ENCODE results near the gene CSMD2. TPM values are rescaled to one million over a fixed set of nuclear protein-coding genes. Genes with fewer than 3 reads are reported as not detected.

Gene CSMD2
- total and polyA plus RNA-seq, 2 donors from 2014 or later = 0.47 TPM; not detected in 1

DNA sequence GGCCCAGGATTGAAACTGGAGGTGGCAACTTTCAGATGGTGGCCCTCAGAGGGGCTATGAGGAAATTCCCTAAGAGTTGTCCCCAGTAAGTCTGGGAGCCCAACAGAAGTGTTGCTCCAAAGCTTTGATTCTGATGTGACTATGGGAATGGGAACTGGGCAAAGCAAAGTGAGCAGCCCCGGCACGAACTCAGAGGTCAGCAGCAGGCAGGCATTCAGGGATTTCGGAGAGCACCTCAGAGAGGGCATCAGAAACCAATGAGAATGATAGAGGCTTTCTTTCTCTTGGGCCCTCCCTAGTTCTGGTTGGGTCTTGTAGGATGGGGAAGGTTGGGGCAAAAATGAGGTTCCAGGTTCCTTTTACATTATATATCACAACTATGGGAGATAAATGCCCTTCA is 422.4 kb downstream of the CSMD2 start:
- H3K9me3 ChIP-seq (ENCODE audit: control insufficient read depth in 2 of 3, insufficient read depth in 1 of 3, low read length in 3 of 3) = no peaks in the 10 kb centered on the region
- DNase-seq (no peak), FAIRE-seq (no peak)
- TF ChIP-seq, protein P1, sequence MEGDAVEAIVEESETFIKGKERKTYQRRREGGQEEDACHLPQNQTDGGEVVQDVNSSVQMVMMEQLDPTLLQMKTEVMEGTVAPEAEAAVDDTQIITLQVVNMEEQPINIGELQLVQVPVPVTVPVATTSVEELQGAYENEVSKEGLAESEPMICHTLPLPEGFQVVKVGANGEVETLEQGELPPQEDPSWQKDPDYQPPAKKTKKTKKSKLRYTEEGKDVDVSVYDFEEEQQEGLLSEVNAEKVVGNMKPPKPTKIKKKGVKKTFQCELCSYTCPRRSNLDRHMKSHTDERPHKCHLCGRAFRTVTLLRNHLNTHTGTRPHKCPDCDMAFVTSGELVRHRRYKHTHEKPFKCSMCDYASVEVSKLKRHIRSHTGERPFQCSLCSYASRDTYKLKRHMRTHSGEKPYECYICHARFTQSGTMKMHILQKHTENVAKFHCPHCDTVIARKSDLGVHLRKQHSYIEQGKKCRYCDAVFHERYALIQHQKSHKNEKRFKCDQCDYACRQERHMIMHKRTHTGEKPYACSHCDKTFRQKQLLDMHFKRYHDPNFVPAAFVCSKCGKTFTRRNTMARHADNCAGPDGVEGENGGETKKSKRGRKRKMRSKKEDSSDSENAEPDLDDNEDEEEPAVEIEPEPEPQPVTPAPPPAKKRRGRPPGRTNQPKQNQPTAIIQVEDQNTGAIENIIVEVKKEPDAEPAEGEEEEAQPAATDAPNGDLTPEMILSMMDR (IDR thresholded peaks at IDR 0.05; ENCODE audit: borderline replicate concordance, extremely low read depth, insufficient read depth) = no peak
- H3K27ac ChIP-seq (ENCODE audit: low read depth in 2 of 2, low read length in 2 of 2) = no peak overlapping the region
- H3K4me3 ChIP-seq (ENCODE audit: low read length in 3 of 3) = no peak overlapping the region
- intact Hi-C loops (cut with DNase I) = no loop called here
- no peaks in the 10 kb centered on the region for H3K27me3 ChIP-seq (ENCODE audit: control insufficient read depth, insufficient read depth, low read length)
- no peak overlapping the region for H3K9ac ChIP-seq (ENCODE audit: low read length in 3 of 3)
- H3K4me1 ChIP-seq (ENCODE audit: control insufficient read depth in 2 of 3, insufficient read depth in 2 of 3, low read depth in 1 of 3, low read length in 3 of 3) = no peaks in the 10 kb centered on the region
- H3K36me3 ChIP-seq (ENCODE audit: control insufficient read depth in 2 of 3, insufficient read depth in 3 of 3, low read length in 3 of 3) = no peaks in the 10 kb centered on the region

- no peak overlapping the region for H3K27ac ChIP-seq (ENCODE audit: low read depth in 2 of 2, low read length in 2 of 2)
- H3K36me3 ChIP-seq (ENCODE audit: control insufficient read depth in 2 of 3, insufficient read depth in 3 of 3, low read length in 3 of 3) = no peaks in the 10 kb centered on the region
- H3K9me3 ChIP-seq (ENCODE audit: control insufficient read depth in 2 of 3, insufficient read depth in 1 of 3, low read length in 3 of 3) = no peaks in the 10 kb centered on the region
- intact Hi-C loops (cut with DNase I) = no loop called here
- H3K4me1 ChIP-seq (ENCODE audit: control insufficient read depth in 2 of 3, insufficient read depth in 2 of 3, low read depth in 1 of 3, low read length in 3 of 3) = no peaks in the 10 kb centered on the region
- TF ChIP-seq, protein P1 (IDR thresholded peaks at IDR 0.05; ENCODE audit: borderline replicate concordance, extremely low read depth, insufficient read depth) = no peak
- H3K27me3 ChIP-seq (ENCODE audit: control insufficient read depth, insufficient read depth, low read length) = no peaks in the 10 kb centered on the region
- no peak overlapping the region for H3K9ac ChIP-seq (ENCODE audit: low read length in 3 of 3)
- H3K4me3 ChIP-seq (ENCODE audit: low read length in 3 of 3) = no peak overlapping the region
- FAIRE-seq = no peak
- DNase-seq = no peak
Measured at GRCh38 chr1:33741749-33742148, 423.3 kb downstream of the CSMD2 start.

DNA sequence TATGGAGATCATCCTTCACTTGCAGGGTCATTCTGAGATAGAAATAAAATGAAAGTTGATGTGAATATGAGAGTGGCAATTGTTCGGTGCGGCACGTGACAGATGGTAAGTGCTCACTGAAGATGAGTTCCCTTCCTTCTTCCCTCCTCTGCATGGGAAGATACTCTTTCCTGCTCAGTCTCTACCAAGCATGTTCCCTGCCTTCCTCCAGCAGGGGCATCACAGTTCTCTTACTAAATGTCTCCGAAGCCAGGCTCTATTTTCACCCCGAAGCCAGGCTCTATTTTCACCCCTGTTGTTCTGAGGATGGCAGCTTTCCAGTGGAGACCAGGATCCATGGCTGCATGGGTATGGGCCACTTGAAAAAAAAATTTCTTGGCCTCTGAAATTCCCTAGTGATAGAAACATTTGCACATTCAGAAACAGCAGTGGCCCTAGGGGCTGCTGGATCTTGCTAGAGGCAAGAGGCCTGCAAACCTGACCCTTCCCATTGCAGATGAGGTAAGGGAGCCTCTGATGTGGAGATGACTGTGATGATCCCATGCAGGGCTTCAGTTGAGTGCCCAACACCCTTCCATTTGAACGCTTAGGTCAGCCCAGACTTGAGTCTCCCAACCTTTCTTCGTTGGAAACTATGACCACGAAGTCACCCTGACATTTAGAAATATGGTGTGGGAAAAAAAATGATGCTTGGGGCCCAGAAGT is 424.8 kb downstream of the CSMD2 start:
- H3K4me3 ChIP-seq (ENCODE audit: low read length in 3 of 3) = no peak overlapping the region
- intact Hi-C loops (cut with DNase I) = no loop called here
- TF ChIP-seq, protein P1 (IDR thresholded peaks at IDR 0.05; ENCODE audit: borderline replicate concordance, extremely low read depth, insufficient read depth) = no peak
- H3K9ac ChIP-seq (ENCODE audit: low read length in 3 of 3) = no peak overlapping the region
- no peaks in the 10 kb centered on the region for H3K27me3 ChIP-seq (ENCODE audit: control insufficient read depth, insufficient read depth, low read length)
- H3K27ac ChIP-seq (ENCODE audit: low read depth in 2 of 2, low read length in 2 of 2) = no peak overlapping the region
- no peaks in the 10 kb centered on the region for H3K9me3 ChIP-seq (ENCODE audit: control insufficient read depth in 2 of 3, insufficient read depth in 1 of 3, low read length in 3 of 3)
- FAIRE-seq (no peak), DNase-seq (no peak)
- no peaks in the 10 kb centered on the region for H3K36me3 ChIP-seq (ENCODE audit: control insufficient read depth in 2 of 3, insufficient read depth in 3 of 3, low read length in 3 of 3)
- no peaks in the 10 kb centered on the region for H3K4me1 ChIP-seq (ENCODE audit: control insufficient read depth in 2 of 3, insufficient read depth in 2 of 3, low read depth in 1 of 3, low read length in 3 of 3)

DNA sequence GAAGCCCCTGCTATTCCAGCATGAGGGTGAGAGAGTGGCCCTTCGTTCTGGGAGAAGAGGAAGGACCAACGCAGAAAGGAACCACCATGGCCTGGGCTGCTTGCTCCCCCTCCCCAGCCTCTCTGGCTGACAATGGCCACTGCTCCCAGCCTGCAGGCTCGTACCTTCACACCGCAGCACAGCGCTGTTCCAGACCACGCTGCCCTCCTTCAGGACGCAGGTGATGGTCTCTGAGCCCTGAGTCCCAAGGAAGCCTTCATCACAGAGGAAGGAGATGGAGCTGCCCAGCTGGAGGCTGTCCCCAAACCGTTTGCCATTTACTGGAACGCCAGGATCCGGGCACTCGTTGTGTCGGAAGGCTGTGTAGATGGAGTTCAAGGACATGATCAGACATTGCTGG is 426.1 kb downstream of the CSMD2 start:
- TF ChIP-seq, protein P1 (IDR thresholded peaks at IDR 0.05; ENCODE audit: borderline replicate concordance, extremely low read depth, insufficient read depth) = no peak
- H3K36me3 ChIP-seq (ENCODE audit: control insufficient read depth in 2 of 3, insufficient read depth in 3 of 3, low read length in 3 of 3) = no peaks in the 10 kb centered on the region
- no peak overlapping the region for H3K9ac ChIP-seq (ENCODE audit: low read length in 3 of 3)
- intact Hi-C loops (cut with DNase I) = no loop called here
- H3K27ac ChIP-seq (ENCODE audit: low read depth in 2 of 2, low read length in 2 of 2) = no peak overlapping the region
- DNase-seq = no peak
- H3K4me3 ChIP-seq (ENCODE audit: low read length in 3 of 3) = no peak overlapping the region
- H3K9me3 ChIP-seq (ENCODE audit: control insufficient read depth in 2 of 3, insufficient read depth in 1 of 3, low read length in 3 of 3) = no peaks in the 10 kb centered on the region
- H3K4me1 ChIP-seq (ENCODE audit: control insufficient read depth in 2 of 3, insufficient read depth in 2 of 3, low read depth in 1 of 3, low read length in 3 of 3) = no peaks in the 10 kb centered on the region
- no peak for FAIRE-seq
- H3K27me3 ChIP-seq (ENCODE audit: control insufficient read depth, insufficient read depth, low read length) = no peaks in the 10 kb centered on the region

All from kidney (tissue), 14 donors.